Activated CD8-positive, alpha-beta memory T cell treated with anti-CD3 and anti-CD28 coated beads for 48 hours (primary cell): ENCODE results near the gene CCDC92.

ENCODE experiments used
- DNase-seq, 3 experiments: peaks; one replicate each; pipeline ENCODE4 v3.0.0-alpha.2; 2020; ENCODE audit warnings: low read depth in 2 of 3, low spot score in 2 of 3

Gene CCDC92

GRCh38 chr12:123979566-123979965, 6.9 kb upstream of the CCDC92 start:
- DNase-seq: no peak

GRCh38 chr12:123976227-123976826, 3.7 kb upstream of the CCDC92 start:
- DNase-seq: no peak

GRCh38 chr12:123973552-123974341, 1.1 kb upstream of the CCDC92 start:
- peak; percentile 1 to 19 (median 2) for DNase-seq

- peak; percentile 4 to 17 (median 12) for DNase-seq
Observed at GRCh38 chr12:123971770-123972456, 718 bp downstream of the CCDC92 start.

- no peak for DNase-seq
Observed at GRCh38 chr12:123971449-123971769, 1.2 kb downstream of the CCDC92 start.

GRCh38 chr12:123967121-123967586, 5.5 kb downstream of the CCDC92 start:
- no peak for DNase-seq

GRCh38 chr12:123966596-123966995, 6.0 kb downstream of the CCDC92 start:
- no peak for DNase-seq

GRCh38 chr12:123965382-123965781, 7.2 kb downstream of the CCDC92 start:
- no peak for DNase-seq

GRCh38 chr12:123963821-123964220, 8.8 kb downstream of the CCDC92 start:
- DNase-seq: no peak

GRCh38 chr12:123962513-123962912, 10.1 kb downstream of the CCDC92 start:
- no peak for DNase-seq

- DNase-seq: no peak
Observed at GRCh38 chr12:123961585-123962345, 10.9 kb downstream of the CCDC92 start.

GRCh38 chr12:123960856-123961255, 11.8 kb downstream of the CCDC92 start:
- no peak for DNase-seq

GRCh38 chr12:123960029-123960735, 12.4 kb downstream of the CCDC92 start:
- no peak for DNase-seq

GRCh38 chr12:123958876-123959275, 13.8 kb downstream of the CCDC92 start:
- no peak for DNase-seq

GRCh38 chr12:123958462-123958861, 14.2 kb downstream of the CCDC92 start:
- no peak for DNase-seq

GRCh38 chr12:123957196-123957595, 15.4 kb downstream of the CCDC92 start:
- DNase-seq: no peak

GRCh38 chr12:123956249-123956648, 16.4 kb downstream of the CCDC92 start:
- no peak for DNase-seq

GRCh38 chr12:123954647-123955350, 17.8 kb downstream of the CCDC92 start:
- no peak for DNase-seq

GRCh38 chr12:123952037-123952436, 20.6 kb downstream of the CCDC92 start:
- no peak for DNase-seq

- DNase-seq: no peak
Observed at GRCh38 chr12:123951467-123951866, 21.2 kb downstream of the CCDC92 start.
